NOMO-1 treated with DMSO at 0.1 percent for 48 hours (cell line): ENCODE results near the gene ZDHHC8.

Source experiments
- DNase-seq: peaks from one replicate; lab custom pipeline; 2025; ENCODE audit not compliant: unreplicated experiment; lab: John Stamatoyannopoulos, UW

The ZDHHC8 gene

GRCh38 chr22:20192293-20192971 is 60.8 kb downstream of the ZDHHC8 start:
- DNase-seq, result no peak

- no peak for DNase-seq
Observed at GRCh38 chr22:20192972-20193760, 61.6 kb downstream of the ZDHHC8 start.

- DNase-seq, result no peak
Observed at GRCh38 chr22:20193761-20194494, 62.3 kb downstream of the ZDHHC8 start.

- no peak for DNase-seq
Observed at GRCh38 chr22:20194681-20195593, 63.3 kb downstream of the ZDHHC8 start.

- no peak for DNase-seq
Observed at GRCh38 chr22:20196094-20196842, 64.7 kb downstream of the ZDHHC8 start.
